HepG2 (cell line): ENCODE measurements around the gene METTL23. TPM values are rescaled to one million over a fixed set of nuclear protein-coding genes. Genes with fewer than 3 reads are reported as not detected.

Source experiments
- CSRNP1 ChIP-seq: sonication (generic); formaldehyde crosslinking; IDR thresholded peaks from 2 replicates; pipeline ENCODE4 v1.8.1; 2023; ENCODE audit warnings: mild to moderate bottlenecking, missing genetic modification reagents
- DR1 ChIP-seq: sonication (generic); formaldehyde crosslinking; IDR thresholded peaks from 2 replicates; pipeline ENCODE4 v1.8.0; 2021; ENCODE audit warnings: mild to moderate bottlenecking, missing genetic modification reagents, inconsistent platforms
- FIP1L1 ChIP-seq: fragments of 200-400 bp; formaldehyde crosslinking; IDR thresholded peaks from 2 replicates; pipeline ENCODE4 v1.6.1; 2018; ENCODE audit warnings: low read depth, mild to moderate bottlenecking, low read length, moderate library complexity, borderline replicate concordance; ENCODE audit not compliant: insufficient read depth
- FOXA1 ChIP-seq, 2 experiments: fragments of 450-650 bp in 1 of 2; sonication (generic) in 1 of 2; formaldehyde crosslinking in 1 of 2; IDR thresholded peaks; 2 replicates each; pipeline versions ENCODE4 v1.4.0 to v1.6.1; 2016 to 2020; ENCODE audit warnings: missing genetic modification reagents in 1 of 2
- GTF3A ChIP-seq: sonication (generic); formaldehyde crosslinking; conservative IDR thresholded peaks from 2 replicates; pipeline ENCODE4 v1.4.0; 2020; ENCODE audit warnings: mild to moderate bottlenecking, missing genetic modification reagents
- HDAC1 ChIP-seq: sonication (generic); formaldehyde crosslinking; IDR thresholded peaks from 2 replicates; pipeline ENCODE4 v1.5.1; 2020; ENCODE audit warnings: mild to moderate bottlenecking, missing genetic modification reagents
- KAT7 ChIP-seq: IDR thresholded peaks from 2 replicates; pipeline ENCODE4 v1.6.1; 2018; ENCODE audit warnings: borderline replicate concordance, missing compliant biosample characterization
- KDM3A ChIP-seq: IDR thresholded peaks from 2 replicates; pipeline ENCODE4 v1.6.1; 2018; ENCODE audit warnings: low read depth, missing compliant biosample characterization
- NR2F1 ChIP-seq, 2 experiments: fragments of 450-650 bp in 1 of 2; formaldehyde crosslinking in 1 of 2; IDR thresholded peaks; 2 replicates each; pipeline versions ENCODE4 v1.5.0 to v1.6.1; 2016 to 2020; ENCODE audit warnings: mild to moderate bottlenecking in 1 of 2, missing compliant biosample characterization in 1 of 2, missing genetic modification reagents in 1 of 2, moderate library complexity in 1 of 2
- PTBP1 ChIP-seq: fragments of 200-400 bp; formaldehyde crosslinking; IDR thresholded peaks from 2 replicates; pipeline ENCODE4 v1.6.1; 2018; ENCODE audit warnings: low read length, low read depth; ENCODE audit not compliant: poor library complexity, severe bottlenecking
- RFX5 ChIP-seq: IDR thresholded peaks from 2 replicates; pipeline ENCODE4 v1.6.1; 2011; ENCODE audit warnings: low read depth, low read length, improper control_type of control experiment
- SSRP1 ChIP-seq: IDR thresholded peaks from 2 replicates; pipeline ENCODE4 v1.6.1; 2016; ENCODE audit warnings: control low read depth
- TRAFD1 ChIP-seq: sonication (generic); formaldehyde crosslinking; IDR thresholded peaks from 2 replicates; pipeline ENCODE4 v1.5.1; 2020; ENCODE audit warnings: missing genetic modification reagents, mild to moderate bottlenecking, borderline replicate concordance
- ZFP1 ChIP-seq: IDR thresholded peaks from 2 replicates; pipeline ENCODE4 v1.6.1; 2016
- ZNF101 ChIP-seq: sonication (generic); formaldehyde crosslinking; IDR thresholded peaks from 2 replicates; pipeline ENCODE4 v1.4.0; 2020; ENCODE audit warnings: mild to moderate bottlenecking, low read depth, missing genetic modification reagents, borderline replicate concordance
- ZNF260 ChIP-seq: sonication (generic); formaldehyde crosslinking; IDR thresholded peaks from 2 replicates; pipeline ENCODE4 v1.4.0; 2020; ENCODE audit warnings: missing genetic modification reagents, low read depth, mild to moderate bottlenecking, borderline replicate concordance
- ZNF30 ChIP-seq: sonication (generic); formaldehyde crosslinking; IDR thresholded peaks from 2 replicates; pipeline ENCODE4 v1.5.0; 2020; ENCODE audit warnings: mild to moderate bottlenecking, missing genetic modification reagents
- ZNF629 ChIP-seq: sonication (generic); formaldehyde crosslinking; conservative IDR thresholded peaks from 2 replicates; pipeline ENCODE4 v1.5.0; 2020; ENCODE audit warnings: missing genetic modification reagents
- ZNF709 ChIP-seq: sonication (generic); formaldehyde crosslinking; IDR thresholded peaks from 2 replicates; pipeline ENCODE4 v1.5.0; 2020; ENCODE audit warnings: mild to moderate bottlenecking, missing genetic modification reagents
- ZNF720 ChIP-seq: sonication (generic); formaldehyde crosslinking; IDR thresholded peaks from 2 replicates; pipeline ENCODE4 v1.4.0; 2020; ENCODE audit warnings: missing genetic modification reagents
- ZNF747 ChIP-seq: sonication (generic); formaldehyde crosslinking; IDR thresholded peaks from 2 replicates; pipeline ENCODE4 v1.8.1; 2023; ENCODE audit warnings: missing genetic modification reagents, mild to moderate bottlenecking, borderline replicate concordance
- ZNF75D ChIP-seq: sonication (generic); formaldehyde crosslinking; IDR thresholded peaks from 2 replicates; pipeline ENCODE4 v1.8.1; 2023; ENCODE audit warnings: missing genetic modification reagents, mild to moderate bottlenecking, borderline replicate concordance
- polyA plus RNA-seq, 8 experiments: library from polyadenylated mRNA; depleted of rRNA in 3 of 8; stranded (reverse) in 7 of 8; unstranded in 1 of 8; fragments of >200 nt; fragmentation: Illumina TruSeq in 4 of 8; extraction: Trizol in 4 of 8; gene quantifications; 2 replicates each; pipeline versions ENCODE4 v1.2.1 to v1.2.3, GENCODE V29; 2011 to 2016; ENCODE audit warnings: low read depth in 4 of 8, missing spikeins in 1 of 8, mixed read lengths in 1 of 8; ENCODE audit not compliant: insufficient read depth in 1 of 8
- total RNA-seq, 5 experiments: library from RNA; depleted of rRNA; stranded (reverse); fragments of >200 nt; fragmentation: Illumina TruSeq; extraction: Trizol; gene quantifications; 2 replicates each; pipeline ENCODE4 v1.2.3, GENCODE V29; 2016; ENCODE audit warnings: low read depth in 1 of 5
- TF ChIP-seq, protein P1 (sequence below): fragments of 450-650 bp; IDR thresholded peaks from 2 replicates; pipeline ENCODE4 v1.6.1; 2016
- TF ChIP-seq, protein P2 (sequence below): sonication (generic); formaldehyde crosslinking; IDR thresholded peaks from 2 replicates; pipeline ENCODE4 v1.8.0; 2023; ENCODE audit warnings: mild to moderate bottlenecking, missing genetic modification reagents

Gene METTL23
- total and polyA plus RNA-seq, 2 of the 13 experiments (the other 11 are each of a cell fraction or from before 2014, with no cell fraction given), result 39.9 to 104 TPM

DNA sequence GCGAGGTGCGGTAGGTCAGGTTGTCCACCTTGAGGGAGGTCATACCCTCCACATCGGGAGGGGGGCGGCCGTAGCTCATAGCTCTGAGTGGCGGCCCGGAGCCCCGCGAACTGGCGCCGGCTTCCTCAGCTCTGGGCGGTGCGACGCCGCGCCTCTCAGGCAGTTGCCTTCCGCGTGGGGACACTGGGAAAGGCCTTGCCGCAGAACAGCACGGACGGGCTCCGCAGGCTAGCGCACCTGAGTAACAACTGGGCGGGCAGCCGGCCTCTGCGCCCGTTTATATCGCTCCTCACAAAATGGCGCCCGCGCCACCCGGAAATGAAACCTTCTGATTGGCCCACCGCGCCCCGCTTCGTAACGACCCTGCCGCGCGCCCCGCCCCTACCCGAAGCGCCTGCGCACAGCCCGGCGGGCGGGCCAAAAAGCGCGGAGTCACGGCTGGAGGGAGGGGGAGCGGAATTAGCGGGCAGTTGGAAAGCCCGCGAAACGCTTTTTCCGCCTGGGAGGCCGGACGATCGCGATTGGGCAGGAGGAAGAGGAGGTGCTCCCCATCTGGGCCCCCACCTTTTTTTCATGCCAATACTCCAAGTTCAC, 10.5 kb downstream of the METTL23 start, which contains the start of gene SRSF2 (continued):
- TF ChIP-seq ZNF720 (CRISPR knock-in tag), result 0 out of 2 replicates have a peak, but pooled peaks have one; percentile 72
- peak; percentile 94 for TF ChIP-seq ZNF30 (CRISPR knock-in tag)
- peak; percentile 21; the same call in 1 of the 2 replicates for TF ChIP-seq TRAFD1 (CRISPR knock-in tag)
- peak; percentile 58; the same call in 1 of the 2 replicates for TF ChIP-seq ZNF629 (CRISPR knock-in tag)
- TF ChIP-seq PTBP1, result no peak
- TF ChIP-seq ZNF260, result 0 out of 2 replicates have a peak, but pooled peaks have one; percentile 85
- TF ChIP-seq HDAC1 (CRISPR knock-in tag), result peak; percentile 74; the same call in 1 of the 2 replicates
- TF ChIP-seq, protein P1, sequence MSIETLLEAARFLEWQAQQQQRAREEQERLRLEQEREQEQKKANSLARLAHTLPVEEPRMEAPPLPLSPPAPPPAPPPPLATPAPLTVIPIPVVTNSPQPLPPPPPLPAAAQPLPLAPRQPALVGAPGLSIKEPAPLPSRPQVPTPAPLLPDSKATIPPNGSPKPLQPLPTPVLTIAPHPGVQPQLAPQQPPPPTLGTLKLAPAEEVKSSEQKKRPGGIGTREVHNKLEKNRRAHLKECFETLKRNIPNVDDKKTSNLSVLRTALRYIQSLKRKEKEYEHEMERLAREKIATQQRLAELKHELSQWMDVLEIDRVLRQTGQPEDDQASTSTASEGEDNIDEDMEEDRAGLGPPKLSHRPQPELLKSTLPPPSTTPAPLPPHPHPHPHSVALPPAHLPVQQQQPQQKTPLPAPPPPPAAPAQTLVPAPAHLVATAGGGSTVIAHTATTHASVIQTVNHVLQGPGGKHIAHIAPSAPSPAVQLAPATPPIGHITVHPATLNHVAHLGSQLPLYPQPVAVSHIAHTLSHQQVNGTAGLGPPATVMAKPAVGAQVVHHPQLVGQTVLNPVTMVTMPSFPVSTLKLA, result no peak
- TF ChIP-seq SSRP1 (CRISPR knock-in tag), result no peak
- TF ChIP-seq, protein P2, sequence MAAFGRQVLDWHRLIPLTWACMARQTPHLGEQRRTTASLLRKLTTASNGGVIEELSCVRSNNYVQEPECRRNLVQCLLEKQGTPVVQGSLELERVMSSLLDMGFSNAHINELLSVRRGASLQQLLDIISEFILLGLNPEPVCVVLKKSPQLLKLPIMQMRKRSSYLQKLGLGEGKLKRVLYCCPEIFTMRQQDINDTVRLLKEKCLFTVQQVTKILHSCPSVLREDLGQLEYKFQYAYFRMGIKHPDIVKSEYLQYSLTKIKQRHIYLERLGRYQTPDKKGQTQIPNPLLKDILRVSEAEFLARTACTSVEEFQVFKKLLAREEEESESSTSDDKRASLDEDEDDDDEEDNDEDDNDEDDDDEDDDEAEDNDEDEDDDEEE (CRISPR knock-in tag), result peak; percentile 1
- 0 out of 2 replicates have a peak, but pooled peaks have one; percentile 56 for TF ChIP-seq ZNF101 (CRISPR knock-in tag)
- peak; percentile 79; the same call in 1 of the 2 replicates for TF ChIP-seq ZNF709 (CRISPR knock-in tag)
- peak; percentile 87; the same call in 1 of the 2 replicates for TF ChIP-seq KDM3A (CRISPR knock-in tag)
- no peak for TF ChIP-seq FIP1L1
- TF ChIP-seq CSRNP1 (CRISPR knock-in tag), result peak; percentile 77; the same call in 1 of the 2 replicates
- no peak for TF ChIP-seq ZNF75D (CRISPR knock-in tag)
- TF ChIP-seq NR2F1 (CRISPR knock-in tag; IDR thresholded peaks at IDR 0.05), result peak; percentile 23 to 42; a peak in 2 of 4 replicates
- peak; percentile 100 for TF ChIP-seq DR1 (CRISPR knock-in tag)
- TF ChIP-seq FOXA1 (IDR thresholded peaks at IDR 0.05), result no peak
- TF ChIP-seq FOXA1 (CRISPR knock-in tag; IDR thresholded peaks at IDR 0.05), result peak; percentile 59; the same call in 1 of the 2 replicates
- no peak; the same call in 1 of the 2 replicates for TF ChIP-seq RFX5
- TF ChIP-seq KAT7 (CRISPR knock-in tag), result peak; percentile 99
- peak; percentile 68; the same call in 1 of the 2 replicates for TF ChIP-seq ZFP1
- TF ChIP-seq ZNF747 (CRISPR knock-in tag), result peak; percentile 93
- TF ChIP-seq GTF3A (CRISPR knock-in tag), result 0 out of 2 replicates have a peak, but pooled peaks have one; percentile 87
